Mesenchymal stem cell (in vitro differentiated cells and primary cell): ENCODE results near the gene SH2D7.

Source experiments
- DNase-seq: peaks from one replicate; pipeline ENCODE4 v3.0.0-alpha.2; 2013
- H2AFZ ChIP-seq: one replicate; pipeline ENCODE4 v1.6.1; 2013; ENCODE audit warnings: low read depth, mild to moderate bottlenecking, control low read depth, inconsistent platforms, low read length, moderate library complexity
- H2AK5ac ChIP-seq: 2 replicates; pipeline ENCODE4 v1.6.1; 2013; ENCODE audit warnings: low read length, moderate library complexity, mild to moderate bottlenecking, inconsistent platforms; ENCODE audit not compliant: severe bottlenecking
- H2BK120ac ChIP-seq: one replicate; pipeline ENCODE4 v1.6.1; 2013; ENCODE audit warnings: low read depth, mild to moderate bottlenecking, inconsistent platforms, low read length, moderate library complexity
- H2BK12ac ChIP-seq, 2 experiments: one replicate each; pipeline ENCODE4 v1.6.1; 2013; ENCODE audit warnings: inconsistent platforms in 2 of 2, low read length in 2 of 2, mild to moderate bottlenecking in 2 of 2, moderate library complexity in 2 of 2, control low read depth in 1 of 2
- H2BK15ac ChIP-seq: one replicate; pipeline ENCODE4 v1.6.1; 2013; ENCODE audit warnings: mild to moderate bottlenecking, low read depth, inconsistent platforms; ENCODE audit not compliant: poor library complexity, severe bottlenecking
- H2BK5ac ChIP-seq: 2 replicates; pipeline ENCODE4 v1.6.1; 2013; ENCODE audit warnings: low read depth, mild to moderate bottlenecking, low read length, control low read depth, inconsistent platforms; ENCODE audit not compliant: poor library complexity, severe bottlenecking
- H3K14ac ChIP-seq, 2 experiments: one replicate each; pipeline ENCODE4 v1.6.1; 2013; ENCODE audit warnings: inconsistent platforms in 2 of 2, low read length in 2 of 2, control low read depth in 1 of 2, mild to moderate bottlenecking in 1 of 2, moderate library complexity in 1 of 2
- H3K18ac ChIP-seq, 2 experiments: one replicate each; pipeline ENCODE4 v1.6.1; 2013; ENCODE audit warnings: inconsistent platforms in 2 of 2, low read length in 2 of 2, control low read depth in 1 of 2, low read depth in 1 of 2, mild to moderate bottlenecking in 1 of 2
- H3K23ac ChIP-seq, 2 experiments: one replicate each; pipeline ENCODE4 v1.6.1; 2013; ENCODE audit warnings: inconsistent platforms in 2 of 2, low read length in 2 of 2, mild to moderate bottlenecking in 2 of 2, moderate library complexity in 2 of 2, control low read depth in 1 of 2
- H3K27ac ChIP-seq: 2 replicates; pipeline ENCODE4 v1.5.1; 2013; ENCODE audit warnings: mild to moderate bottlenecking, moderate library complexity, low read length, control low read depth, inconsistent platforms; ENCODE audit not compliant: poor library complexity, severe bottlenecking
- H3K27me3 ChIP-seq, 2 experiments: 2 replicates each; pipeline versions ENCODE4 v1.6.1 to v1.7.0; 2013; ENCODE audit warnings: low read length in 2 of 2, mild to moderate bottlenecking in 2 of 2, moderate library complexity in 2 of 2, control low read depth in 1 of 2, inconsistent platforms in 1 of 2; ENCODE audit not compliant: control insufficient read depth in 1 of 2, insufficient read depth in 1 of 2
- H3K36me3 ChIP-seq, 2 experiments: 2 replicates each; pipeline versions ENCODE4 v1.6.1 to v1.7.0; 2013; ENCODE audit warnings: low read length in 2 of 2, control low read depth in 1 of 2, inconsistent platforms in 1 of 2, low read depth in 1 of 2, mild to moderate bottlenecking in 1 of 2; ENCODE audit not compliant: insufficient read depth in 2 of 2, control insufficient read depth in 1 of 2
- H3K4ac ChIP-seq, 2 experiments: one replicate each; pipeline ENCODE4 v1.6.1; 2013; ENCODE audit warnings: inconsistent platforms in 2 of 2, low read length in 2 of 2, mild to moderate bottlenecking in 2 of 2, moderate library complexity in 2 of 2, control low read depth in 1 of 2, low read depth in 1 of 2
- H3K4me1 ChIP-seq: 2 replicates; pipeline ENCODE4 v1.6.1; 2013; ENCODE audit warnings: low read depth, low read length, control low read depth; ENCODE audit not compliant: control insufficient read depth, insufficient read depth
- H3K4me2 ChIP-seq: 2 replicates; pipeline ENCODE4 v1.6.1; 2013; ENCODE audit warnings: low read length, mild to moderate bottlenecking, inconsistent platforms; ENCODE audit not compliant: poor library complexity, severe bottlenecking
- H3K4me3 ChIP-seq, 2 experiments: 2 replicates each; pipeline versions ENCODE4 v1.5.1 to v1.7.0; 2013; ENCODE audit warnings: low read length in 2 of 2, mild to moderate bottlenecking in 2 of 2, control low read depth in 1 of 2, low read depth in 1 of 2; ENCODE audit not compliant: insufficient read depth in 1 of 2
- H3K79me1 ChIP-seq: replicated peaks from 2 replicates; pipeline ENCODE4 v1.6.1; 2013; ENCODE audit warnings: mild to moderate bottlenecking, control low read depth, low read length, inconsistent platforms; ENCODE audit not compliant: poor library complexity, severe bottlenecking
- H3K9ac ChIP-seq: 2 replicates; pipeline ENCODE4 v1.7.0; 2013; ENCODE audit warnings: mild to moderate bottlenecking, low read length, moderate library complexity
- H3K9me3 ChIP-seq: 2 replicates; pipeline ENCODE4 v1.7.0; 2013; ENCODE audit warnings: mild to moderate bottlenecking, low read length; ENCODE audit not compliant: control insufficient read depth
- H4K8ac ChIP-seq: one replicate; pipeline ENCODE4 v1.6.1; 2013; ENCODE audit warnings: inconsistent platforms, mild to moderate bottlenecking, low read length, moderate library complexity
- H4K91ac ChIP-seq: one replicate; pipeline ENCODE4 v1.6.1; 2013; ENCODE audit warnings: mild to moderate bottlenecking, low read length, inconsistent platforms
- WGBS: methylation state at CpG from one replicate; pipeline ENCODE4 v1.1.7; 2013; ENCODE audit warnings: mixed read lengths; 5-methylcytosine and 5-hydroxymethylcytosine counted together

SH2D7 gene

DNA sequence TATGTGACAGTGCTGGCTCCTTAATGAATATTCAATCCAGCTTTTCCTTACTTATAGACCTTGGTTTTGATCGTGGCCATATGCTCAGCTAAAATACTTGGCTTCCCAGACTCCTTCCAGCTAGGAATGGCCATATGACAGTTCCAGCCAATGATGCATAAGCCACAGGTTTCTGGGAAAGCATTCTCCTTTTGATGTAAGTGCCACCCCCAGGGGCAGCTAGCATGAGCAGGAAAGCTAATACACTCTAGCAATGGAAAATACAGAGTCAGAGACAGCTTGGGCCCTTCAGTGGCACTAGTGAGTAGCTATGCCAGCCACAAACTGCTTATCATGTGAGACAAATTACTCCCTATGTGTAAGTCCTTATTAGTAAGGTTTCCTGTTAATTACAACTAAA lies 41.5 kb upstream of the SH2D7 start:
- no peak overlapping the region for H4K91ac ChIP-seq
- H3K4me3 ChIP-seq = no peak overlapping the region
- peak overlapping the region; percentile 64 for H3K27ac ChIP-seq
- no peaks in the 10 kb centered on the region for H3K9me3 ChIP-seq
- no peak overlapping the region for H3K23ac ChIP-seq
- no peaks in the 10 kb centered on the region for H3K27me3 ChIP-seq
- no peak overlapping the region for H3K4me2 ChIP-seq
- peaks cover 29% of the 10 kb centered on the region for H3K4me1 ChIP-seq
- H2BK15ac ChIP-seq = no peak overlapping the region
- peaks cover 20% of the 10 kb centered on the region for H3K79me1 ChIP-seq
- H2BK12ac ChIP-seq = no peak overlapping the region
- H2AK5ac ChIP-seq = no peak overlapping the region
- no peak overlapping the region for H3K18ac ChIP-seq
- DNase-seq = peak; percentile 34
- H3K14ac ChIP-seq = no peak overlapping the region
- H3K4ac ChIP-seq = no peak overlapping the region
- peaks cover 21 to 31% of the 10 kb centered on the region in 2 experiments for H3K36me3 ChIP-seq
- H2BK120ac ChIP-seq = no peak overlapping the region
- H2AFZ ChIP-seq = no peak overlapping the region
- H4K8ac ChIP-seq = no peak overlapping the region
- no peak overlapping the region for H3K9ac ChIP-seq
- 96% methylated on average over 1 of the region's 1 CpG for WGBS
- H2BK5ac ChIP-seq = no peak overlapping the region

DNA sequence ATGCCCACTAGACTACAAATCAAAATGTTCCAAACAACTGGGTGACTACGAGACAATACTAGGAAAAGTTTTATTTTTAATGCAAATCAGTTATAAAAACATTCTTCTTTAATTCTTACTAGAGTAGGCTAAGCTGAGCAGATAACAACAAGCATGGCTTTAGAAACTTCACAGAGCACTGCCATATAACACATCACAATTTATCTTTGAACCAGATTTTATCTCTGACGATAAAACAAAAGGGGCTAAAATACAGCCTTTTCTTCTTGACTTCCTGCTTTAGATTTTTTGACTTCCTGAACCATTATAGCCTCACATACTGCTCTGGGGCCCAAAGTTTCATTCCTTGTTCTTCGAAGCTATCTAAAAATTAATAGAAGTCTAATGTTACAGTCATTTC lies 40.8 kb upstream of the SH2D7 start:
- Histone ChIP-seq H2BK120ac (no peak overlapping the region), H2BK12ac (no peak overlapping the region), H2BK5ac (no peak overlapping the region), H3K36me3 (peaks cover 18 to 31% of the 10 kb centered on the region in 2 experiments), H3K18ac (no peak overlapping the region), H3K27ac (no peak overlapping the region), H4K8ac (no peak overlapping the region), H2AFZ (no peak overlapping the region), H3K4me2 (no peak overlapping the region), H2AK5ac (no peak overlapping the region), H3K14ac (no peak overlapping the region), H2BK15ac (no peak overlapping the region), H3K4ac (no peak overlapping the region), H3K79me1 (peaks cover 19% of the 10 kb centered on the region), H3K4me1 (peaks cover 34% of the 10 kb centered on the region), H3K9me3 (no peaks in the 10 kb centered on the region), H3K9ac (no peak overlapping the region), H3K27me3 (no peaks in the 10 kb centered on the region), H3K23ac (no peak overlapping the region), H4K91ac (no peak overlapping the region), H3K4me3 (no peak overlapping the region)
- no peak for DNase-seq
- 80% methylated on average over 2 of the region's 3 CpGs for WGBS

GRCh38 chr15:78052001-78052401 lies 40.4 kb upstream of the SH2D7 start:
- Histone ChIP-seq H3K4me3 (no peak overlapping the region), H3K23ac (no peak overlapping the region), H3K4me1 (peaks cover 34% of the 10 kb centered on the region), H2BK12ac (no peak overlapping the region), H3K14ac (no peak overlapping the region), H4K8ac (peak overlapping the region; percentile 68), H3K18ac (peak overlapping the region in 1 of 2 experiments; percentile 79), H2BK15ac (no peak overlapping the region), H3K9me3 (no peaks in the 10 kb centered on the region), H2BK120ac (no peak overlapping the region), H3K4ac (no peak overlapping the region), H3K4me2 (no peak overlapping the region), H4K91ac (peak overlapping the region; percentile 27), H2AFZ (no peak overlapping the region), H3K79me1 (peaks cover 18% of the 10 kb centered on the region), H2BK5ac (no peak overlapping the region), H3K27me3 (no peaks in the 10 kb centered on the region), H2AK5ac (peak overlapping the region; percentile 43), H3K27ac (peak overlapping the region; percentile 3), H3K9ac (no peak overlapping the region), H3K36me3 (peaks cover 16 to 31% of the 10 kb centered on the region in 2 experiments)
- DNase-seq = no peak

GRCh38 chr15:78052545-78052944 lies 39.8 kb upstream of the SH2D7 start:
- Histone ChIP-seq H2BK12ac (no peak overlapping the region), H2AFZ (no peak overlapping the region), H2AK5ac (no peak overlapping the region), H3K9ac (no peak overlapping the region), H3K27me3 (no peaks in the 10 kb centered on the region), H2BK5ac (no peak overlapping the region), H3K4me1 (peaks cover 35% of the 10 kb centered on the region), H2BK120ac (no peak overlapping the region), H3K9me3 (no peaks in the 10 kb centered on the region), H3K36me3 (peaks cover 16 to 31% of the 10 kb centered on the region in 2 experiments), H3K23ac (no peak overlapping the region), H3K4ac (no peak overlapping the region), H3K27ac (no peak overlapping the region), H4K91ac (no peak overlapping the region), H4K8ac (no peak overlapping the region), H3K14ac (no peak overlapping the region), H3K79me1 (peaks cover 18% of the 10 kb centered on the region), H2BK15ac (no peak overlapping the region), H3K4me2 (no peak overlapping the region), H3K18ac (no peak overlapping the region), H3K4me3 (no peak overlapping the region)
- no peak for DNase-seq
- WGBS = 95% methylated on average over 4 of the region's 5 CpGs
